Fibroblast of peridontal ligament (primary cell): ENCODE results near the gene PSG5.
"Not testable (repeated sequence)": the region's sequence is repeated elsewhere in the genome, so short reads cannot be mapped to it uniquely, and the experiment has no call there.

Source experiments
- DNase-seq: peaks from one replicate; pipeline ENCODE4 v3.0.0-alpha.2; 2010; ENCODE audit errors: extremely low read depth

PSG5 gene

GRCh38 chr19:43186311-43186935 is at the start of gene PSG5:
Gene PSG5 (minus strand): TSS chr19:43186536. CDS start chr19:43186405, 131 bp downstream.
- not testable (repeated sequence) for DNase-seq

- DNase-seq: not testable (repeated sequence)
These were observed 49.4 kb upstream of the PSG5 start for GRCh38 chr19:43235686-43236085.

GRCh38 chr19:43229315-43229714 is 43.0 kb upstream of the PSG5 start:
- DNase-seq: peak; percentile 14

DNA sequence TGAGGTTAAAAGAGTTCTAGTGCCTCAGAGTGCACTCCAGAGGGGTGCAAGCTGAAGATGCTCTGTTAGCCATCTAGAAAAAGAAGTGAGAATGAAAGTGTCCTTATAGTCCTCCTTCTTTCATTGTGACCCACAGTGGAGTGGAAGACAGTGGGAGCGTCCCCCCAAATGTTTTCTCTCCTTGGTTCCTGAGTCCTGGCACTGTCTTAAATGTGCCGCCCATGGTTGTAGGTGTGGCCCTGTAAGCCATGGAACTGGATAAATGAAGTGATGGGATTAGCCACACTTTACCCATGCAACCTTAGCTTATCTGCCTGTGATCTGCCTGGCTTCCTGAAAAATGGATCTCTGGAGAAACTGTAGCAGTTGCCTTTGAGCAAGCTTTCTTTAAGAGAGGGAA is 42.4 kb upstream of the PSG5 start:
- DNase-seq: peak; percentile 6

- DNase-seq: not testable (repeated sequence)
These were observed 40.6 kb upstream of the PSG5 start for GRCh38 chr19:43226986-43227385.

DNA sequence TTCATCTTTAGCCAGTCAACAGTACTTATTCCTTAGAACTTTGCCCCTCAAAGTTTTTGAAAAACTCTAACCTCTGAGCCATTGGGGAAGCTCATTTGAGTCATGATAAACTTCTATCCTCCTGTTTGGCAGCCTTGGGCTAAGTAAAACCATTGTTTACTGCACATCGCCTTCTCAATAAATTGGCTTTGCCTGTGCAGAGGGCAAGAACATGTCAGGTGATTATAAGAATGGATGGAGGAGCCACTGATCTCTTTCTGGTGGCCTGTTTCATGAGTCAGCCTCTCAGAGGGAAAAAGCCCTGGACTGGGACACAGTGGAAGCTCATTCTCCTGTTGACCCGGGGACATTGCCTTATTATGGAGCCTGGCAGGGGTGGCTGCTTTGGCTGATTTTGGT is 38.5 kb upstream of the PSG5 start:
- DNase-seq: no peak

DNA sequence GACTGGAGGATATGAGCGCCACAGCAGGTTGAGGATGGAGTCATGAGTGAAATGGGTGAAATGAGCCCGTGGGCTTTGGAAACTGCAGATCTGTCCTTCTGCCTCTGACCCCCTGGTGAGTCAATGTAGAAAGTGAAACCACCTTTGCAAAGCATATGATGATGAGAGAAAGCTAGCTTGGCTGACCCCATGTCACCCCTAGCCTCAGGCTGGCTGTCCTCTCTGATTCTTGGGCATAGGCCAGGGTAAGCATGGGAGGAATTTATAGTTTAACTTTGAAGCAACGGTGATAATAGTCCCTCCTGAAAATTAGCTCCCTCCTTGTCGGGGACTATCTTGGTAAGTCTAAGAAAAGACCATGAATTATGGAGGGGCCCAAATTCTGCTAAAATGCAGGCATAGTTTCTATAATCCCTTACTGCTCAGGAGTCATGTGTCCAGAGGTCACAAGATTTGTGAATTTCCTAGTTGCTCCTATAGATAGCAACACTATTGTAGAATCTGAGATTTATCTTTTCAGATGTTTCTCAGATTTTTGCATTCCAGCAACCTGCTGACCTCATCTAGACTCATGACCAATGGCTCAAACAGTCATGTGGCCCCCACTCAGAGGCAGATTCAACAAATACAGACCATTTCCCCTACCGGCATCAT is 38.0 kb upstream of the PSG5 start:
- DNase-seq: peak; percentile 31

DNA sequence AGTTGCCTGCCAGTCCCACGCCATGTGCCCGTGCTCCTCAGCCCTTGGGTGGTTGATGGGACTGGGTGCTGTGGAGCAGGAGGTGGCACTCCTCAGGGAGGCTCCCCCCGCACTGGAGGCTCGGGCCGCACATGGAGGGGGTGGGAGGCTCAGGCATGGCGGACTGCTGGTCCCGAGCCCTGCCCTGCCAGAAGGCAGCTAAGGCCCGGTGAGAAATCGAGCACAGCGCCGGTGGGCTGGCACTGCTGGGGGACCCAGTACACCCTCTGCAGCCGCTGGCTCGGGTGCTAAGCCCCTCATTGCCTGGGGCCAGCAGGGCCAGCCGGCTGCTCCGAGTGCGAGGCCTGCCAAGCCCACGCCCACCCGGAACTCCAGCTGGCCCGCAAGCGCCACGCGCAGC is 35.6 kb upstream of the PSG5 start:
- DNase-seq: not testable (repeated sequence)

DNA sequence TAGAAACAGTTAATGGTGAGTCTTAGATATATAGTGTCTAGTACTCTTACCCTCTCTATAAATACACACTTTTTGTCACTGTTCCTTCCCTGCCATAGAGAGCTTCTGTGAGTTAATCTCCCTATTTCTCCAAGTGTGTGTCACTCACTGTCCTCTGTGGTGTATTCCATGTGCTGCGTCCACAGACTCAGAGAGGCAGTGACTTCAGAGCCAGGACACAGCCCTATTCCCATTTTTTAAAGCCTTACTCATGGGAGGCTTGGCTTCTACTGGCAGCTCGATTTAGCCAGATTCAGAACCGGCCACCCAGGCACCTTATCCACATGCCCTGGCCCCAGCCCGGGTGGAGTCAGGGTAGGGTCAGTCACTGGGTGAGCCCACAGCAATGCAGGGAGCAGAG is 32.8 kb upstream of the PSG5 start:
- not testable (repeated sequence) for DNase-seq

DNA sequence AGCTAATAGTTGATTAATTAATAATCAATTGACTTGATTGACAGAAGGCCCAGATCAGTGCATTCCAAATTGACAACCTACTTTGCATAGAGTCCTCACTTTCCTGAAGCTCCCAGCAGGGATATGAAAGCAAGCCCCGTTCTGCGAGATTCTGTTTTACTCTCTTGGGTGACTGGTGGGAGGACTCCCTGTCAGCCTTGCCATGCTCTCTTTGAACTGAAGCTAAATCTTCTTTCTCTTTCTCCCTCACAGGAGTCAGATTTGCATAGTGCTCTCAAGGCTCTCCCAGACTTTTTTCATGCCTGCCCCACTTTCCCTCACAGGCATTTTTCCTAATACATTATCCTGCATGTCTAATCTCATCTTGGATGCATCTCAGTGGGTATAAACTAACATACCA is 29.5 kb upstream of the PSG5 start:
- not testable (repeated sequence) for DNase-seq

- DNase-seq: no peak
These were observed 21.7 kb upstream of the PSG5 start for GRCh38 chr19:43207991-43208390.

GRCh38 chr19:43207174-43207573 is 20.8 kb upstream of the PSG5 start:
- DNase-seq: not testable (repeated sequence)

- DNase-seq: not testable (repeated sequence)
These were observed 19.3 kb upstream of the PSG5 start, which contains the start of gene PSG4 for GRCh38 chr19:43205471-43206105. Gene PSG4 (minus strand): TSS chr19:43205638. CDS start chr19:43205536, 102 bp downstream.

- DNase-seq: not testable (repeated sequence)
These were observed 17.3 kb upstream of the PSG5 start for GRCh38 chr19:43203611-43204010.

- DNase-seq: not testable (repeated sequence)
These were observed 15.6 kb upstream of the PSG5 start for GRCh38 chr19:43201891-43202290.

GRCh38 chr19:43201337-43201801 is 15.0 kb upstream of the PSG5 start:
- DNase-seq: peak; percentile 77

- DNase-seq: not testable (repeated sequence)
These were observed 12.5 kb upstream of the PSG5 start for GRCh38 chr19:43198686-43199419.

GRCh38 chr19:43197666-43198397 is 11.5 kb upstream of the PSG5 start:
- not testable (repeated sequence) for DNase-seq

DNA sequence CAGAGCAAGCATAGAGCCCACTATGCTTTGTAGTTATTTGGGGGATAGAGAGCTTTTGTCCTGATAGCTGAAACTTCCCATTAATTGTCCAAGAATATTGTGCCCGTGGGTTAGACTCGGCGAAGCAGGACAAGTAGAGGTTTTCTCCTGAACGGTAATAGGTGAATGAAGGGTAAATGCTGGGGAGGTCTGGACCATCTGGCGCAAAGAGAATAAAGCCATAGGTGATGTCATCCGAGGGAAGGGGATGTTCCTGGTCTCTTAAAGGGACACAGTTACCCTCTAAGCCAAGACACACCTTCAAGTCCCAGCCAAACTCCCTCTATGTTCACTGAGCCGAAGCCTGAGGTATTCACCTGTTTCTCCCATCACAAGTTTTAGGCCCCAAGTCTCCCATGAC is 8.1 kb upstream of the PSG5 start:
- DNase-seq: not testable (repeated sequence)

DNA sequence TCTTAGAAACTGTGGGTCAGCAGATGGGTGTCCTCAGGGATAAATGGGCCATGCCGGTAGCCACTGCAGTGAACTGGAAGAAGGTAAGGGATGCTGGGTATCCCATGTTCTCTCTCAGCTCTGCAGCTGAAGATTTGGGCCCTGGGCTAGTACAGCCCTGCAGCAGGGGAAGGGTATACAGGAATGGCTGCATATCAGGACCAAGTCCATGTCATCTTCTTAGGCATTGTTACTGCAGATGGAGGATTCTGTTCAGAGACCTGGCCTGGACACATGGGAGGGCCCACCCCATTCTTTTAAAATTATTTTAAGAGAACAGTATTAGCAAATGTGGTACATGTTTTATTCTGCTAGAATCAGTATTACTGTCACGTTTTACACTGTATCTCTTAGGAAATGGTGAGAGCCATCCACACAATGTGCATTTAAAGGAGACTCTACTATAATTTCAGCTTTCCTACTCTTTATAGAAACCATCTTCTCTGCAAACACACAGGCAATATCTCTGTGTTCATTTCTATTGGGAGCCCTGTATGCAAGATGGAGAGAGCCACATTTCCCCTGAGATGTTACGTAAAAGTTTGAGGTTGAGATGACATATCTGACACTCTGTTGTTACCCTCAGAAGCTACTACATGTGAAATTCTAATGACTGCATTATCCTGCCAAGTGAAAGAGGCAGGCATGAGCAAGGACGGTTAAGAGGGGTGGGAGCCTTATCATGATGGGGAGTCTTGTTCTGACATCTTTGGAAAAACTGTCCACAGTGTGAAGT is 6.2 kb upstream of the PSG5 start:
- DNase-seq: not testable (repeated sequence)
